ENCODE measurements around the gene AZGP1.

Gene AZGP1

DNA sequence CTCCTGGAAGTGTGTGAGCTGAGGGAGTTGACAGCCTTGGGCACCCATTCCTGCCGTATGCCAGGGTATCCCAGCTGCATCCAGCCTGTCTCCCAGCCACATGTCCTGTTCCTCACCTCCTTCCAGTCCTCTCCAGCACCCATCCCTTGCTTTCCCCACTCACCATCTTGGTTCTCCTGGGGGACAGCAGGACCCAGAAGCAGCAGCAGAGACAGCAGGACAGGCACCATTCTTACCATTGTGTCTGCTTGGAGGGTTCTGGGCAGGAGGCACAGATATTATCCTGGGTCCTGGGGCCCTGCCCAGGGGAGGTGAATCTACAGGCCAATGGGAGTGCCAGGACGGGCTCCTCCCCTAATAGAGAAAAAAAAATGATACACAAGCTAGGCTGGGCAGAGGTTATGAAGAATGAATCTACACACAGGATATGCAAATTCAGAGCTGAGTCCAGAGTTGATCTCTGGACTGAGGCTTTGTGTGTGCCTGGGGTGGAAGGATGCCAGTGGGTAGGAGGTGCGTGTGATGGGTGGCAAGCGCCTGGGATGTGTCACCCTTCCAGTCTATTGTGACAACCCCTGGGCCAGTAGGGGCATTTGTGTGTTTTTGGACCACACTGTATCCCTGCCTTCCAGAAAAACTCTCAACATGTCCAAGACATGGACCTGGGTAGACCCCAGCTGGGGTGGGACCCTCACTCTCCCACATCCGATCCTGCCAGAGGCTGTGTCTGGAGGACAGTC lies at the start of gene AZGP1:
TSS of gene AZGP1 (minus strand) at position 250 of the 740 bp plus-strand sequence. CDS start at position 239, 11 bp downstream.
- TF ChIP-seq, protein P1, sequence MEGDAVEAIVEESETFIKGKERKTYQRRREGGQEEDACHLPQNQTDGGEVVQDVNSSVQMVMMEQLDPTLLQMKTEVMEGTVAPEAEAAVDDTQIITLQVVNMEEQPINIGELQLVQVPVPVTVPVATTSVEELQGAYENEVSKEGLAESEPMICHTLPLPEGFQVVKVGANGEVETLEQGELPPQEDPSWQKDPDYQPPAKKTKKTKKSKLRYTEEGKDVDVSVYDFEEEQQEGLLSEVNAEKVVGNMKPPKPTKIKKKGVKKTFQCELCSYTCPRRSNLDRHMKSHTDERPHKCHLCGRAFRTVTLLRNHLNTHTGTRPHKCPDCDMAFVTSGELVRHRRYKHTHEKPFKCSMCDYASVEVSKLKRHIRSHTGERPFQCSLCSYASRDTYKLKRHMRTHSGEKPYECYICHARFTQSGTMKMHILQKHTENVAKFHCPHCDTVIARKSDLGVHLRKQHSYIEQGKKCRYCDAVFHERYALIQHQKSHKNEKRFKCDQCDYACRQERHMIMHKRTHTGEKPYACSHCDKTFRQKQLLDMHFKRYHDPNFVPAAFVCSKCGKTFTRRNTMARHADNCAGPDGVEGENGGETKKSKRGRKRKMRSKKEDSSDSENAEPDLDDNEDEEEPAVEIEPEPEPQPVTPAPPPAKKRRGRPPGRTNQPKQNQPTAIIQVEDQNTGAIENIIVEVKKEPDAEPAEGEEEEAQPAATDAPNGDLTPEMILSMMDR (IDR thresholded peaks at IDR 0.05; ENCODE audit: insufficient read depth, low read length, missing control alignments) = no peak
- DNase-seq (ENCODE audit: low read depth, low spot score) = no peak
- no peak within 1 kb of the TSS for H3K4me3 ChIP-seq (ENCODE audit: low read depth, low read length)
- CTCF ChIA-PET = interaction anchor here (0.6 to 11.1 kb wide), 3 partner anchors 17 to 1315 kb away, joined by 5 to 132 read pairs (median 18); no protein-coding TSS in a partner anchor
- POLR2A ChIA-PET = no interaction called here

GRCh38 chr7:100024020-100024619 lies 48.3 kb upstream of the AZGP1 start:
- TF ChIP-seq, protein P1 (IDR thresholded peaks at IDR 0.05; ENCODE audit: insufficient read depth, low read length, missing control alignments) = no peak
- DNase-seq (ENCODE audit: low read depth, low spot score) = no peak
- no peak overlapping the region for H3K4me3 ChIP-seq (ENCODE audit: low read depth, low read length)
- POLR2A ChIA-PET = no interaction called here
- CTCF ChIA-PET = no interaction called here

- POLR2A ChIA-PET = no interaction called here
- H3K4me3 ChIP-seq (ENCODE audit: low read depth, low read length) = no peak overlapping the region
- TF ChIP-seq, protein P1 (IDR thresholded peaks at IDR 0.05; ENCODE audit: insufficient read depth, low read length, missing control alignments) = no peak
- DNase-seq (ENCODE audit: low read depth, low spot score) = no peak
- CTCF ChIA-PET = no interaction called here
These were observed 47.7 kb upstream of the AZGP1 start for GRCh38 chr7:100023526-100023925.

DNA sequence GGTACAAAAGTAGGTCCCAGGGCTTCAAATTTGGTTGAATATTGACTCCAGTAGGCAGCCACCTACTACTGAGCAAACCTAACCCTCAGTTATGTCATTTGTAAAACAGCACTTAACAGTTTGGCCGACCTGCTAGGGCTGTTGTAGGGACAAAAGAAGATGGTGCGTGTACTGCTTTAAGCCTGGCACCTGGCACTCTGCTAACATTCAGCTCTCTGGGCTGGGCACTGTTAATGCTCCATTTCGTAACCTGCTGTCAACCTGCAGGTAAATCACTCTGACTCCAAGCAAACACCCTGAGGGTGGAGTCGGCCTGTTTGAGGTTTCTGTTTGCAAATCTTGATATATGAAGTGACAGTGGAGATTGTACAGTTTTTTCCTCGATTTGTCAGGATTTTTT lies 46.8 kb upstream of the AZGP1 start:
- ChIA-PET POLR2A (no interaction called here), CTCF (interaction anchor here (1.1 to 13.9 kb wide), 2 partner anchors 11 to 29 kb away, joined by 3 to 122 read pairs; no protein-coding TSS in a partner anchor)
- no peak overlapping the region for H3K4me3 ChIP-seq (ENCODE audit: low read depth, low read length)
- TF ChIP-seq, protein P1 (IDR thresholded peaks at IDR 0.05; ENCODE audit: insufficient read depth, low read length, missing control alignments) = no peak
- no peak for DNase-seq (ENCODE audit: low read depth, low spot score)

- TF ChIP-seq, protein P1 (IDR thresholded peaks at IDR 0.05; ENCODE audit: insufficient read depth, low read length, missing control alignments) = no peak
- POLR2A ChIA-PET = no interaction called here
- no peak overlapping the region for H3K4me3 ChIP-seq (ENCODE audit: low read depth, low read length)
- no peak for DNase-seq (ENCODE audit: low read depth, low spot score)
- CTCF ChIA-PET = interaction anchor here (1.1 to 13.9 kb wide), 4 partner anchors 9 to 32 kb away, joined by 3 to 122 read pairs (median 18); no protein-coding TSS in a partner anchor
These were observed 45.5 kb upstream of the AZGP1 start for GRCh38 chr7:100021297-100021696.

DNA sequence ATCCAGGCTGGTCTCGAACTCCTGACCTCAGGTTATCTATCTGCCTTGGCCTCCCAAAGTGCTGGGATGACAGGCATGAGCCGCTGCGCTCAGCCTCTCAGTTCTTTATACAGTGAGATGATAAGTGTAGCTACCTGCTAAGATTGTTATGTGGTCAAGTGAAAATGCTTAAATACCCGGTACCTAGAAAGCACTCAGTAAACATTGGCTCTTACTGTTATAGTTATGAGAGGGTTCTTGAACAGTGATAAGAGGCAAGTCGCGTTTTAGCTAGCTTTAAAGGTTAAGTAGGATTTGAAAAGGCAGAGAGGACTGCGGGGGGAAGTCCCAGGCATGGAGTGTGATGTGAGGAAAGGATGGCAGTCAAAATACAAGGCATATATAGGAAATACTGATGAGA lies 44.1 kb upstream of the AZGP1 start:
- H3K4me3 ChIP-seq (ENCODE audit: low read depth, low read length) = no peak overlapping the region
- DNase-seq (ENCODE audit: low read depth, low spot score) = no peak
- ChIA-PET POLR2A (interaction anchor here (1.0 kb wide), 1 partner anchor 13 kb away, joined by 3 read pairs; no protein-coding TSS in a partner anchor), CTCF (interaction anchor here (1.3 to 13.9 kb wide), 4 partner anchors 10 to 62 kb away, joined by 4 to 122 read pairs (median 18); no protein-coding TSS in a partner anchor)
- TF ChIP-seq, protein P1 (IDR thresholded peaks at IDR 0.05; ENCODE audit: insufficient read depth, low read length, missing control alignments) = no peak
